GM18519 (cell line): ENCODE measurements around the gene SLC10A7.
A peak's percentile ranks its signal among the peaks of the same experiment; 100 is the strongest.
"Not testable (repeated sequence)": the region's sequence is repeated elsewhere in the genome, so short reads cannot be mapped to it uniquely, and the experiment has no call there.

ENCODE experiments used
- ATAC-seq: cut with Tn5 transposase; IDR thresholded peaks from one replicate; pipeline ENCODE4 v1.9.1; 2021; ENCODE audit warnings: mild to moderate bottlenecking, moderate library complexity; ENCODE audit not compliant: unreplicated experiment, low FRiP score

The SLC10A7 gene

DNA sequence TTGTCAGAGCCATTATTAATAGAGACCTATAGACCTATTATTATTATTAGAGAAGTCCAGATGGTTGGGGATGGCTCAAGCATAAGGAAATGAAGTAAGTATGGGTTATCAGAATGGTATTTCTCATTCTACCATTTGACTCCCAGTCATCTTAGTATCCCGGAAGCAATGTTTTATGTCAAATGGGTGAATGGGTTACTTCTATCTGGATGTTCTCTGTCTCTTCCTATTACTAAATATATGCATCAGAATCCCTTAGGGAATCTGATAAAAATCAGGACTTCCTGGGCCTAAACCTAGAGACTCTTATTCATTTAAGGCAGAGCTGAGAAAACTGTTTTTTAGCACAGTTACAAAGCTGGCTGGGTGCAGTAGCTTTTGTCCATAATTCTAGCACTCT is 149.9 kb downstream of the SLC10A7 start:
- ATAC-seq: no peak

DNA sequence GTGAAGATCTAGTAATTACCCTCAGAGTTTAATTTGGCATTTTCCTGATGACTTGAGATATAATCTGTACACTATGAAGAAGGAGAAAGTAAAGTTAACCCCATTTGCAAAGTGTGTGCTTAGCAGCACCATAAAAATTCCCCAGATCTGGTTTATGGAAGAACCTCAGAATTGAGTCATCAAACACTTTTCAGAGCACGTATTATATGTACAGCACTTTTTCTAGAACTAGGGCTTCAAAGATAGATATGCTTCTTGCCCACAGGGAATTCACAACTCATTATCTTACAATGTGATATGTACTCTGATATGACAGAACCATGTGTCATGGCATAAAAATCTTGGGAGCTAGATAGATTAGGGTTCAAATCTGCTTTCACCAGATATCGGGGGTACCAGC is 150.9 kb downstream of the SLC10A7 start:
- no peak for ATAC-seq

DNA sequence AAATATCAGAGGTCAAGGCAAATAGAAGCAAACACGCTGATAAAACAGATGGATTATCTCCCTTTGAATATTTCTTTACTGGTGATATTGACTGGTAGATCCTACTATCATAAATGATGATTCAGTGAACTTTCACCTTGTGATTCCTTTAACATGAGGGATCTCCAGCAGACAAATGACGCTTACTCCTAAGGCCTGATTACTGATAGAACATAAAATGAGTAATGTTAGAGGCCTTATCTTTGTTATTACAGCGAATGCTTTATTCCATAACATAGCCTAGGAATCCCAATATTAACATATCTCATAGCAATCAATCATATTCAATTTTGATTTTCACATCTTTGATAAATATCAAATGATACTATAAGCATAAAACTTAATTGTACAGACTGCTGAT is 152.3 kb downstream of the SLC10A7 start:
- ATAC-seq: no peak

DNA sequence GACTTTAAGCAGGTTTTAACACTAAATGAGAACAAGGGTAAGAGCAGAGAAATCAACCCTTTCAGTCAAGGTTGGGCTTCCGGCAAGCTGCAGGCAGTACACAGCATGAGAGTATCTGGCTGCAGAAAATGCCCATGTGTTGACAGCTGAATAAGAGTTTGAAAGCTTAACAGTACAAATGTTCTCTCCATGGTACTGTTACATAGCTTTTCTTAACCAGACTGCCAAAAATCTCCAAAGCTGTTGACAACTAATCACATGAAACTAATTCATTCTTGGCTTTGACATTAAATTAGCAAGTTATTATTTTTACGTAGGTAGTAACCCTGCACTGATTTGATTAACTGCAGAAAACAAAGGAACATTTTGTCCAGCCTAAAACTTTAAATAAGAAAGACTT is 153.5 kb downstream of the SLC10A7 start:
- ATAC-seq: no peak

DNA sequence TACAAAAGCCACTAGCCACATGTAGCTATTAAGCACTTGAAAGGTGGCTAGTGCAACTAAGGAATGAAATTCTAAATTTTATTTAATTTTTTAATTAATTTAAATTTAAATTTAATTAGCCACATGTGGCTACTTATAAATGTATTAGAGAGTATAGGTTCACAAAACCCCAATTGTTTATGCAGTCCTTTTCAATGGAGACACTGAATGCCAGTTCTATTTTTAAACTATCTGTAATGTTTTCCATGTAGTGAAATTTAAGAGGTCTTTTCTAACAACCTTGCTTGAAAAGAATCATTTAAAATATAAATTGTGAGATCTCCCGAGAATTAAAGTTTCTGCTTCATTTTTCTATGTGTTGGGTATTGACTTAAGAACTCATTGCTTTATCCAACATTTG is 154.4 kb downstream of the SLC10A7 start:
- ATAC-seq: no peak

DNA sequence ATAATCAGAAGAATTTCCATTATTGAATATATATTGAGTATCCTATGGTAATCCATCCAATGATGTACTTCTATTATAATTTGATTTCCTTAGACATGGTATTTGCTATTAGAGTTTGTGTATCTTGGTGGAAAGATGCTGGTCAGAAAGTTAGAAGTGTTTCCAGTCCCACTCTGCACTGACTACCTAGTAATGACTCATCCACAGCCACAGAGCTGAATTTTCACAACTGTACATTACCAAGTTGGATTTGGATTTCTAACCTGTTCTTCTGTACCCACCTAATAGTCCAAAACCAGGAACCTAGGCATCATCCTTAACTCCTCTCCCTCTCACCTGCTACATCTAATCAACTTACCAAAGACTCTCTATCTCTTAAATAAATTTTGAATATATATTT is 162.0 kb downstream of the SLC10A7 start:
- ATAC-seq: no peak

DNA sequence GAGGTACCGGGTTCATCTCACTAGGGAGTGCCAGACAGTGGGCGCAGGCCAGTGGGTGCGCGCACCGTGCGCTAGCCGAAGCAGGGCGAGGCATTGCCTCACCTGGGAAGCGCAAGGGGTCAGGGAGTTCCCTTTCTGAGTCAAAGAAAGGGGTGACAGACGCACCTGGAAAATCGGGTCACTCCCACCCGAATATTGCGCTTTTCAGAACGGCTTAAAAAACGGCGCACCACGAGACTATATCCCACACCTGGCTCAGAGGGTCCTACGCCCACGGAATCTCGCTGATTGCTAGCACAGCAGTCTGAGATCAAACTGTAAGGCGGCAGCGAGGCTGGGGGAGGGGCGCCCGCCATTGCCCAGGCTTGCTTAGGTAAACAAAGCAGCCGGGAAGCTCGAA is 171.6 kb downstream of the SLC10A7 start:
- ATAC-seq: not testable (repeated sequence)

DNA sequence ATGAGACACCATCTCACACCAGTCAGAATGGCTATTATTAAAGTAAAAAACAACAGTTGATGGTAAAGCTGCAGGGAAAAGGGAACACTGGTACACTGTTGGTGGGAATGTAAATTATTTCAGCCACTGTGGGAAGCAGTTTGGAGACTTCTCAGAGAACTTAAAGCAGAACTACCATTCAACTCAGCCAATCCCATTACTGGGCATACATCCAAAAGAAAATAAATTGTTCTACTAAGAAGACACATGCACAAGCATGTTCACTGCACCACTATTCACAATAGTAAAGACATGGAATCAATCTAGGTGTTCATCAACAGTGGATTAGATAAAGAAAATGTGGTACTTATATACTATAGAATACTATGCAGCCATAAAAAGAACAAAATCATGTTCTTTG is 172.4 kb downstream of the SLC10A7 start:
- no peak for ATAC-seq

DNA sequence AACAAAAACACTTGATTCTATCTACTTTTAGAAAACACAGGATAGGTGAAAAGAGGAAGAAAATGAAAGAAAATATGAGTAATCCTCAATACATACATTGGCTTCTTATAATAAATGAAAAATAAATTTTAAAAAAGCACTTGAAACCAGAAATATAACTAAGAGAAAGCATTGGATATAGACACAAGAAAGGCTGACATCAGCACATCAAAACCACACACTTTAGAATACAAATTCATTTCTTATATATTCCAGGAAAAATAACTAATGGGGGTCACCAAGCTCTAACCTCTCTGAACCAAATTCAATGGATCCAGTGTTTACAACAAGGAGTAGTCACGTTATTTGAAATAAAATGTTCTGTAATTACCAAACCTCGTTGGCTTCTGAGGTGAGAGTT is 173.9 kb downstream of the SLC10A7 start:
- ATAC-seq: no peak

DNA sequence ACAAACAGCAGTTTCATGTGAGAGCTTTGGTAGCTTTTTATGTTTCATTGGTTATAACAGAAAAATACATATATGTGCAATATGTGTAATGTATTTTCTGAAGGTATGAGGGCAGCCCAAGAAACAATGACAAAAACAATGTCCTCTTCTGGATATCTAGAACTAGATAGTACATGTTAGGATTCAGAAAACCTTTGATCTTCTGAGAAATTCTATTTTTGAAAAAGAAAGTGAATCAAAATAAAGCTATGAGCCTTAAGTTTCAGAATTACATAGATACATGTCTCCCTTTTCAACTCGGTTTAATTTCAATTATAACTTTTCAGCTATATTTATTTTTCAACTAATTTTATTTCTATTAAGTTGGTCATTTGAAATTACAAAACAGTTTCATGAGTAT is 175.5 kb downstream of the SLC10A7 start:
- peak; percentile 40 for ATAC-seq

DNA sequence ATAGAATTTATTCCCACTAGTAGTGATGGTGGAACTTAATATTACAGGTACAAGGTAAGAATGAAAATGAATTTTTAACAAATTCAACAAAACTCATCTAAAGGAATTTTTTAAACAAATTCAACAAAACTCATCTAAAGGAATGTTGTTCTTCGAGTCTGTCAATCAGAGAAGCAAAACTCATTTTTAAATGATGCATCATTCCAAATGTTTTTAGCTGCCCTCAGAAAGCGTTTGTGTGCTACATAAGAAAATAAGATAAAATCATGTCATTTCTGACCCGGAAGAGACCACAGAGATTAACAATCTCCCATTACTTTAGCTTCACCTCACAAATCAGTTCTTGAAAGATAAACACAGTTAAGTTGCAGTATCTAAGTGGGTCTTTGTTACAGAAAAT is 178.0 kb downstream of the SLC10A7 start:
- ATAC-seq: no peak

DNA sequence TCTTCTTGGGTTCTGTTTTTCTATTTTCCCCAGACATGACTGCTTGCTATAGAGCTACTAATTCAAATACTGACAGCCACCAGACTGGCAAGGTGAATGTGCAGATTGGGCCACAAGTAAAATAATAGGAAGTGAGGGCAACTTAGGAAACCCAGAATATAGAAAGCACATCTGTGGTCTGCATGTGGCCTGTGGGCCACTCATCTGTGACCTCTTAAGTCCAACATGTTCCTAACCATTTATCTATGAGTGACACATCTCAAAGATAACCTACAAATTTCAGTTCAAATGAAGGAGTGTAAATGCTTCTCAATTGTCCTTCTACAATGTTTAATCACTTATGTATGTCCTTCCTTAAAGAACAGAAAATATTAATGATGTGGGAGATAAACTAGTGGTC is 178.5 kb downstream of the SLC10A7 start:
- peak; percentile 57 for ATAC-seq

DNA sequence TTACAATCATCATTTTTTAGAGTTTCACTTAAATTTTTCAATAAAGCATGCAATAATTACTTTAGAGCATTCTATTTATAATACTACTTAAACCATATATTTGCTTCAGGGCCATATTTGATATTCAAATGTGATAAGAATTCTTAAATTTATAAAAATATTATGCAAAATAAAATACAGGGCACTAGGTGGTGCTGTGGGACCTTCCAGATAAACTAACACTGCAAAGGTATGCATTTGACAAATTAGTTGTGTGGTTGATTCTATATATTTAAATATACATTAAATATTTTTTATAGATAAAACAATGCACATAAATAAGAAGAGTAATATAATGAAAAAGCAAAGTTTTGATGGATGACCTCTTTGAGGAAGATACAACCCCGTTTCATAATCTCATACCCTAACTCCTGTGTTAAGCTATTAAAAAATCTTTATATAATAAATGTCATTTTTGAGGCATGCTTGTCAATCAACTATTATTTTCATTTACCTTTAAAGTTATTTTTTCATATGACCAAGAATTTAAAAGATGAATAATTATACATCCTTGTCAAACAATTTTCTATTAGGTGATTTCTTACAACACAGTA is 179.0 kb downstream of the SLC10A7 start:
- ATAC-seq: no peak

DNA sequence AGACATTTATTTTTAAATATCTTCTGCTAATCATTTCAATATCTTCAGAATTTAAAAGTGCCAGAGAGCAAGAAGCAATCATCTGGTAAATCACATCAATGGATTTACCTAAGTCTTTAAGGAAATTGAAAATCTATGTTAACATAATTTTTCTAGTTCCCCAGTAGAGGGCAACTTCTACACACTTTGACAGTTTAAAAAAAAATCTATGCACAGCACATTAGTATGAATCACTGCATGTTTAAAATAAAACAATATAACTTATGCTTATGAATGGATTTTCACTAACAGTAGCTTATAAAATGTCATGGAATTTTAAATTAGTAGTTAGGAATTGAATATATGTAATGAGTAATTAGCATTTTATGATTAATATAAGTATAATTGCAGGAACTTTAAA is 180.9 kb downstream of the SLC10A7 start:
- ATAC-seq: no peak

DNA sequence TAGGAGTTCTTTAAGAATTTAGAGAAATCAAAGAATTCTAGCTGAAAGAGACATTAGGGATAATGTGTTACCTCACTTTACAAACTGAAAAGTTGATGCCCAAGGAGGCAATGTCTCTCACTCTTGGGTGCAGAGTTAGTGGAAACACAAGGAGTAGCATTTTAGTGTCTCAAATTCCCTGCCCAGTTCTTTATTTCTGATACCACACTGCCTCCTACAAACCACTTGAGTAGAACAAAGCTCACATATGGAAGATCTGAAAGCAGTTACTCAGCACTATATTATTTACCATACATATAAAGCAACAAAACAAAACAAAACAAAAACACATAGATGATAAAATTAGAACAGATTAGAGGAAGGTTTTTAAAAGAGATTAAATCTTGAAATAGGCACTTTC is 183.2 kb downstream of the SLC10A7 start:
- ATAC-seq: no peak

DNA sequence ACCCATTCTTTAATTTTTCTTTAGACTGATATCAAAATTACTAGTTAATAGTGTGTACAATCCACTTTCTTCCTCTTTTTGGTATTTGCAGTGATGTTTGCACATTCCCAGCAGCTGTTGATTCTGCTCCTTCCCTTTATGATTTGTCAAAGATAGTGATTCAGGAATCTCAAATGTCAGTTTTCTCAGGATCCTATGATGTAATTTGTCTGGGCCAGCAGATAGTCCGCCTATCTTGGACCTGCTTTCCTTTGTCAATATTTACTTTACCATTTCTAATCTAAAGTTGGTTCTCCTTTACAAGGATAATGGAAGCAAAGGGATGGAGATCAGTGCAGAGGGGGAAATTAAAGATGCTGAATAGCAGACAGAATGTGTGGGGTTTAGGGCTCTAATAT is 185.3 kb downstream of the SLC10A7 start:
- no peak for ATAC-seq

DNA sequence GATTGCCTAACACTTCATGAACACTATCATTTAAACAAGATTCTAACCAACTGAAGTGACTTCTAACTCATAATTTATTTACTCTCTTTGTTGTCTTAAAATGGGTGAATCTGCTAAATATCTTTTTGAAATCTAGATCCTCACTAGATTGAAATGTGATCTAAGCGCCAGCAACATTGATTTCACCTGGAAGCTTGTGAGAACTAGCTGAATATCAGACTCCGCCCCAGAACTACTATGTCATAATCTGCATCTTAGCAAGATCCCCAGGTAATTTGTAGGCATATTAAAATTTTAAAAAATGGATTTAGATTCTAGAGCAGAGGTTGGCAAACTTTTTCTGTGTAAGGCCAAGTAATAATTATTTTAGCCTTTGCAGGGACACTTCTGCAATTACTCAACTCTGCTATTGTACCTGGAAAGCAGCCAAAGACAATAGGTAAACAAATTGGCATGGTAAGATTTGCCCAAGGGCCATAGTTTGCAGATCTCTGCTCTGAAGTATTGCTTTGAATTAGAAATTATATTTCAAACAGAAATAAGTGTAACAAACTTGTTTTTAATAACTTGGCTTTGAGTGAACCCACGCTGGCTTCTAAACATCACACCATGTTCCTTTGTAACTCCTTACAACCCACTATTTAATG is 185.9 kb downstream of the SLC10A7 start:
- ATAC-seq: no peak

DNA sequence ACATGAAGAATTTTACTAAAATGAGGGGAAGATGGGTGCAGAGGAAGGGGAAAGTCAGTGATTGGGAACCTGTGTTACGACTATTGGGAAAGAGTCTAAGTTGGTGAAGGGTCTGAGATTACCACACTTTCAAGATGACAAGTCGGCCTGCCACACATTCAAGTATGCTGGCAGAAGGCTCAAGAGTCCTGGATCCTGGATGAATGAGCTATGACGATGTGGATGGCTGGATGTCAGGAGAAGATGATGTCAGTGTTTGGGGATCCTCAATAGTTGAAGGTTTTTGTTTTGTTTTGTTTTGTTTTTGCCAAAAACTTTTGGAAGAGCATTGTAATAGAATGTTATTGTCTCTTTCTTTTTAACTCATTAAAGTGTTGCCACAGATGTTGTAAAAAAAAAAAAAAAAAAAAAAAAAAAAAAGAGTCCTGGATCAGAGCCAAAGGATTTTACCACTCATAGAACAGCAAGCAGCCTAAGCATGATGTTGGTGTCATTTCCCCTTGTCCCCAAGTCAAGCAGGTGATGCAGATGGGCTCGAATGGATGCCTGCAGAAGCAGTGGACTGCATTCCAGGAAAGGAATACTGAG is 186.8 kb downstream of the SLC10A7 start:
- ATAC-seq: no peak

DNA sequence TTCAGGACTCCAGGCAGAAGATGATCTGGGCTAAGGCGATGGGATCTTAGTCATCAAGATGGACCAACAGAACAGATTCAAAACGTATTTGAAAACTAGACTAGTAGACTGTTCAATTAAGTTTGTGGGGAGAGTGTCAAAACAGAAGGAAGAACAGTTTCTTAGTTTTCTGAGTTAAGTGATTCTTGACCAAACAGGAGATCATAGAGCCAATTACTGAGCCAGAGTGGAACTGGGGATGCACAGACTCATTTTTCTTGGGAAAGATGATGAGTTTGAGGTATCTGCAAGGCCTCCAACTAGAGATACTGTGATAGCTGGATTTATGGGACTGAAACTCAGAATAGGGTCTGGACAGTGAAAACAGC is 187.9 kb downstream of the SLC10A7 start:
- no peak for ATAC-seq

DNA sequence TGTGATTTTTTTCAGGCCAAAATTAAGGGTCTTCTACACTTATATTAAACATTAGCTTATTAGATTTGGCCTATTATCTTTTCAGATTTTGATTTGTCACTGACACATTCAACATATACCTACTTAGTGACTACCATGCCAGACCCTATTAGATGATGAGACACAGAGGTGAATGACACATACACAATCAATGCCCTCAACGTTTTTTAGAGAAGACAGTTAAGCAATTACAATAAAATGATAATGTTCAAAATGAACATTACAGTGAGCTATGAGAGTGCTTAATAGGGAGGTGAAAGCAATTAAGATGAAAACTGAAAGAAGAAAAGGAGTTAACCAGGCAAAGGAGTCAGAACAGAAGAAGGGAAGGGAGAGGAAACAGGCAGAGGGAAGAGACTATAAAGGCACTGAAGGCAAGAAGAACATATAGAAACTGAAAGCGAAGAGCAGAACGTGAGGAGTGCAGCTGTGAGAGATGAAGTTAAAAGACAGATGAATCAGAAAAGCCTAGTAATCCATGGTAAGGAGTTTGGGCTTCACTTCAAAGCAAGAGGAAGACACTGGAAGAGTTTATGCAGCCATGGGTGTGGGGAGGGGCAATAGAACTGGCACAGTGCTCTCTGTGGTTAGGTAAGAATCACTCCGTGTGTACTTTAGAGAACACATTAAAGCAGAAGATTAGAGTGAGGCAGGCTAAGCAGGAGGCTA is 188.4 kb downstream of the SLC10A7 start:
- peak; percentile 85 for ATAC-seq

DNA sequence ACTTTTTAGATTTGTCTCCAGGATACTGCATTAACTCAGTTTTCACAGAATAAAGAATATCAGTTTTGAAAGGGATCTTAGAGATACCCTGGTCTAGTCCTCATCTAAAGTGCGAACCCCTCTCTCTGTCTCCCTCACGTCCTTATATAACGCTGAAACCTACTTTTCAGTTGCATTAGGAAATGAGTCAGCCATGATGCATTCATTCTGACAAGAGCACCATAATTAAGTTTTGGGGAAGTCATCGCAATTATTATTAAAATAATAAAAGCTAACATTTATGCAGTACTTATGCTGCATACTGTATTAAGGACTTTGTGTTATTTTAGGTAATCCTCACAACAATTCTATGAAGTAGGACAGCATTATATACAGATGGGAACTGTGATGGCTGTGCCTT is 191.3 kb downstream of the SLC10A7 start:
- ATAC-seq: no peak
